ENCODE results near the gene PURA.

The PURA gene

GRCh38 chr5:140172483-140172882 is 58.6 kb downstream of the PURA start:
- no peak overlapping the region for H3K9ac ChIP-seq (ENCODE audit: low read depth, low read length)
- no peaks in the 10 kb centered on the region for H3K4me1 ChIP-seq (ENCODE audit: insufficient read depth, low read length)
- H3K9me3 ChIP-seq (ENCODE audit: control insufficient read depth, insufficient read depth, low read length), result no peaks in the 10 kb centered on the region
- H3K36me3 ChIP-seq (ENCODE audit: insufficient read depth, low read length), result no peaks in the 10 kb centered on the region

- Histone ChIP-seq H3K9ac (ENCODE audit: low read depth, low read length) (no peak overlapping the region), H3K4me1 (ENCODE audit: insufficient read depth, low read length) (no peaks in the 10 kb centered on the region), H3K9me3 (ENCODE audit: control insufficient read depth, insufficient read depth, low read length) (no peaks in the 10 kb centered on the region), H3K36me3 (ENCODE audit: insufficient read depth, low read length) (no peaks in the 10 kb centered on the region)
Observed at GRCh38 chr5:140174014-140174413, 60.1 kb downstream of the PURA start.

- H3K9me3 ChIP-seq (ENCODE audit: control insufficient read depth, insufficient read depth, low read length), result no peaks in the 10 kb centered on the region
- no peaks in the 10 kb centered on the region for H3K36me3 ChIP-seq (ENCODE audit: insufficient read depth, low read length)
- H3K4me1 ChIP-seq (ENCODE audit: insufficient read depth, low read length), result no peaks in the 10 kb centered on the region
- peak within 1 kb of the TSS; percentile 79 for H3K9ac ChIP-seq (ENCODE audit: low read depth, low read length)
Observed at GRCh38 chr5:140174465-140175366, 60.8 kb downstream of the PURA start, which contains the start of gene CYSTM1. Gene CYSTM1, plus strand, starts transcription at chr5:140175188. Its CDS starts 19,278 bp downstream, at chr5:140194466.
